Activated CD4-positive, alpha-beta T cell treated with anti-CD3 and anti-CD28 coated beads for 36 hours (primary cell): Measurements from ENCODE around the gene AGAP2. TPM values are rescaled to one million over a fixed set of nuclear protein-coding genes. Genes with fewer than 3 reads are reported as not detected.

ENCODE experiments used
- ATAC-seq: fragments of 200-7000 bp; cut with Tn5 transposase; one replicate; pipeline ENCODE4 v1.10.0; 2021; ENCODE audit warnings: mild to moderate bottlenecking, moderate library complexity
- CTCF ChIA-PET: fragments of 350-600 bp; sonication (Branson Sonifier 250); formaldehyde crosslinking; loops from one replicate; lab custom pipeline; 2021; ENCODE audit warnings: antibody characterized with exemption; lab: Charles Lee
- POLR2A ChIA-PET: fragments of 350-600 bp; sonication (Branson Sonifier 250); formaldehyde crosslinking; loops from one replicate; lab custom pipeline; 2021; ENCODE audit warnings: antibody characterized with exemption, inconsistent platforms; lab: Charles Lee
- DNase-seq: peaks from one replicate; pipeline ENCODE4 v3.0.0-alpha.2; 2020
- H3K27ac Mint-ChIP-seq: one replicate; pipeline ENCODE4 v1.8.0; 2021; ENCODE audit warnings: mixed read lengths
- H3K27me3 Mint-ChIP-seq: one replicate; pipeline ENCODE4 v1.8.0; 2021; ENCODE audit warnings: mixed read lengths
- H3K36me3 Mint-ChIP-seq: one replicate; pipeline ENCODE4 v1.8.0; 2021; ENCODE audit warnings: low read depth, mixed read lengths
- H3K4me1 Mint-ChIP-seq: one replicate; pipeline ENCODE4 v1.8.0; 2021; ENCODE audit warnings: mixed read lengths
- H3K4me3 Mint-ChIP-seq: one replicate; pipeline ENCODE4 v1.8.0; 2021; ENCODE audit warnings: mild to moderate bottlenecking, moderate library complexity, mixed read lengths
- H3K9me3 Mint-ChIP-seq: one replicate; pipeline ENCODE4 v1.8.0; 2021; ENCODE audit warnings: low read depth, mixed read lengths
- intact Hi-C, 2 experiments: fragments of 100-400 bp; cut with DNase I in 1 of 2; cut with micrococcal nuclease in 1 of 2; formaldehyde crosslinking; loops; one replicate each; pipeline versions ENCODE4 v1.14.2 to v1.15.1; 2022 to 2024; cut with DNase I, micrococcal nuclease
- total RNA-seq, 2 experiments: library from RNA; stranded (reverse); gene quantifications; one replicate each; pipeline ENCODE4 v1.2.3, GENCODE V29; 2021

The AGAP2 gene
- total RNA-seq, 2 experiments from 2014 or later, result 28.0 to 46.9 TPM

GRCh38 chr12:57745485-57745881 lies 6.9 kb upstream of the AGAP2 start:
- Mint-ChIP-seq H3K27ac (peak overlapping the region; percentile 98), H3K27me3 (no peaks in the 10 kb centered on the region), H3K4me3 (peak overlapping the region; percentile 94), H3K9me3 (no peaks in the 10 kb centered on the region), H3K4me1 (peaks cover 48% of the 10 kb centered on the region), H3K36me3 (peaks cover 45% of the 10 kb centered on the region)
- intact Hi-C loops, result loop anchor here (2.0 kb wide), 4 partner anchors 51 to 1629 kb away; partner anchors contain the start of genes GLI1 (in 1 of the 2), MBD6 (in 1 of the 2), OS9 (in 1 of the 2) and RPL41 (in 1 of the 2)
- CTCF ChIA-PET, result interaction anchor here (0.8 to 2.3 kb wide), 5 partner anchors 11 to 52 kb away, joined by 3 to 9 read pairs (median 5); partner anchors contain the start of genes EEF1AKMT3 and METTL1
- DNase-seq (no peak), ATAC-seq (no peak)
- POLR2A ChIA-PET, result interaction anchor here (0.5 to 1.5 kb wide), 5 partner anchors 11 to 285 kb away, joined by 3 to 5 read pairs (median 3); no protein-coding TSS in a partner anchor

- Mint-ChIP-seq H3K4me3 (peak within 1 kb of the TSS; percentile 94), H3K27me3 (no peaks in the 10 kb centered on the region), H3K36me3 (peaks cover 40% of the 10 kb centered on the region), H3K9me3 (no peaks in the 10 kb centered on the region), H3K27ac (peak within 1 kb of the TSS; percentile 98), H3K4me1 (peaks cover 47% of the 10 kb centered on the region)
- intact Hi-C loops, result loop anchor here (1.0 to 5.0 kb wide), 11 partner anchors 7 to 1628 kb away; partner anchors contain the start of genes ARHGAP9 (in 2 of the 2), CDK4 (in 2 of the 2), B4GALNT1 (in 1 of the 2) and DCTN2 (in 1 of the 2)
- ChIA-PET CTCF (interaction anchor here (0.7 to 2.3 kb wide), 9 partner anchors 9 to 286 kb away, joined by 3 to 9 read pairs (median 3); partner anchors contain the start of genes EEF1AKMT3, METTL1 and TSFM), POLR2A (interaction anchor here (0.5 to 1.5 kb wide), 6 partner anchors 12 to 284 kb away, joined by 3 to 5 read pairs (median 3); partner anchors contain the start of gene DDIT3)
- peak; percentile 82 for ATAC-seq
- peak; percentile 98 for DNase-seq
These were observed 6.4 kb upstream of the AGAP2 start, which contains the start of gene TSPAN31 for GRCh38 chr12:57744777-57745484. TSPAN31 (plus strand) TSS chr12:57745039; CDS start chr12:57745155, 116 bp downstream.

- Mint-ChIP-seq H3K9me3 (no peaks in the 10 kb centered on the region), H3K4me3 (peak overlapping the region; percentile 94), H3K36me3 (peaks cover 40% of the 10 kb centered on the region), H3K27ac (peak overlapping the region; percentile 98), H3K4me1 (peaks cover 53% of the 10 kb centered on the region), H3K27me3 (no peaks in the 10 kb centered on the region)
- ATAC-seq, result peak; percentile 55
- intact Hi-C loops, result loop anchor here (1.0 to 5.0 kb wide), 11 partner anchors 8 to 1627 kb away; partner anchors contain the start of genes ARHGAP9 (in 2 of the 2), CDK4 (in 2 of the 2), B4GALNT1 (in 1 of the 2) and DCTN2 (in 1 of the 2)
- ChIA-PET POLR2A (interaction anchor here (0.8 to 1.5 kb wide), 4 partner anchors 12 to 224 kb away, joined by 3 to 5 read pairs (median 3); partner anchors contain the start of gene DDIT3), CTCF (interaction anchor here (0.7 to 2.3 kb wide), 7 partner anchors 10 to 285 kb away, joined by 3 to 9 read pairs (median 3); partner anchors contain the start of gene TSFM)
- DNase-seq, result peak; percentile 92
These were observed 5.7 kb upstream of the AGAP2 start for GRCh38 chr12:57744194-57744776.

- H3K36me3 Mint-ChIP-seq, result peaks cover 35% of the 10 kb centered on the region
- intact Hi-C loops, result loop anchor here (1.0 to 5.0 kb wide), 13 partner anchors 9 to 1627 kb away; partner anchors contain the start of genes ARHGAP9 (in 2 of the 2), CDK4 (in 2 of the 2), B4GALNT1 (in 1 of the 2) and DCTN2 (in 1 of the 2)
- H3K4me1 Mint-ChIP-seq, result peaks cover 55% of the 10 kb centered on the region
- no peak for ATAC-seq
- H3K27ac Mint-ChIP-seq, result peak overlapping the region; percentile 98
- no peaks in the 10 kb centered on the region for H3K27me3 Mint-ChIP-seq
- H3K9me3 Mint-ChIP-seq, result no peaks in the 10 kb centered on the region
- H3K4me3 Mint-ChIP-seq, result peak overlapping the region; percentile 94
- POLR2A ChIA-PET, result interaction anchor here (1.0 to 1.5 kb wide), 2 partner anchors 13 to 224 kb away, joined by 3 to 5 read pairs; partner anchors contain the start of gene DDIT3
- CTCF ChIA-PET, result interaction anchor here (1.0 to 2.3 kb wide), 4 partner anchors 14 to 285 kb away, joined by 3 to 7 read pairs (median 4); partner anchors contain the start of gene TSFM
- DNase-seq, result no peak
These were observed 5.2 kb upstream of the AGAP2 start for GRCh38 chr12:57743769-57744168.

GRCh38 chr12:57741844-57742738 lies 3.5 kb upstream of the AGAP2 start:
- peaks cover 19% of the 10 kb centered on the region for H3K36me3 Mint-ChIP-seq
- no peaks in the 10 kb centered on the region for H3K9me3 Mint-ChIP-seq
- peak overlapping the region; percentile 89 for H3K4me3 Mint-ChIP-seq
- DNase-seq (peak; percentile 89), ATAC-seq (peak; percentile 72)
- CTCF ChIA-PET, result interaction anchor here (0.7 to 2.1 kb wide), 11 partner anchors 9 to 162 kb away, joined by 3 to 10 read pairs (median 3); partner anchors contain the start of gene CYP27B1
- intact Hi-C loops, result loop anchor here (1.0 to 5.0 kb wide), 8 partner anchors 21 to 655 kb away; partner anchors contain the start of genes ARHGAP9 (in 2 of the 2), B4GALNT1 (in 2 of the 2), NAB2 (in 1 of the 2) and OS9 (in 1 of the 2)
- H3K4me1 Mint-ChIP-seq, result peaks cover 55% of the 10 kb centered on the region
- H3K27me3 Mint-ChIP-seq, result no peaks in the 10 kb centered on the region
- POLR2A ChIA-PET, result no interaction called here
- peak overlapping the region; percentile 93 for H3K27ac Mint-ChIP-seq

- Mint-ChIP-seq H3K36me3 (peaks cover 18% of the 10 kb centered on the region), H3K27ac (peak overlapping the region; percentile 93), H3K27me3 (no peaks in the 10 kb centered on the region), H3K4me1 (peaks cover 56% of the 10 kb centered on the region), H3K4me3 (peak overlapping the region; percentile 89), H3K9me3 (no peaks in the 10 kb centered on the region)
- intact Hi-C loops, result loop anchor here (1.0 to 5.0 kb wide), 4 partner anchors 47 to 654 kb away; partner anchors contain the start of genes ARHGAP9 (in 2 of the 2), B4GALNT1 (in 1 of the 2), NAB2 (in 1 of the 2) and OS9 (in 1 of the 2)
- DNase-seq (no peak), ATAC-seq (no peak)
- CTCF ChIA-PET, result interaction anchor here (0.7 to 2.1 kb wide), 11 partner anchors 8 to 162 kb away, joined by 3 to 10 read pairs (median 3); partner anchors contain the start of gene CYP27B1
- POLR2A ChIA-PET, result no interaction called here
These were observed 2.9 kb upstream of the AGAP2 start for GRCh38 chr12:57741413-57741789.

- intact Hi-C loops, result loop anchor here (1.0 to 5.0 kb wide), 4 partner anchors 47 to 654 kb away; partner anchors contain the start of genes ARHGAP9 (in 2 of the 2), B4GALNT1 (in 1 of the 2), NAB2 (in 1 of the 2) and OS9 (in 1 of the 2)
- Mint-ChIP-seq H3K27me3 (no peaks in the 10 kb centered on the region), H3K4me3 (peak overlapping the region; percentile 89), H3K27ac (peak overlapping the region; percentile 93), H3K9me3 (no peaks in the 10 kb centered on the region), H3K4me1 (peaks cover 51% of the 10 kb centered on the region), H3K36me3 (peaks cover 15% of the 10 kb centered on the region)
- ATAC-seq (peak; percentile 53), DNase-seq (peak; percentile 86)
- ChIA-PET POLR2A (interaction anchor here (0.7 kb wide), 1 partner anchor 10 kb away, joined by 3 read pairs; no protein-coding TSS in a partner anchor), CTCF (interaction anchor here (0.6 to 2.1 kb wide), 14 partner anchors 7 to 289 kb away, joined by 3 to 10 read pairs (median 3); partner anchors contain the start of genes CYP27B1 and GLI1)
These were observed 2.3 kb upstream of the AGAP2 start for GRCh38 chr12:57740656-57741412.

- peaks cover 45% of the 10 kb centered on the region for H3K4me1 Mint-ChIP-seq
- peaks cover 9% of the 10 kb centered on the region for H3K36me3 Mint-ChIP-seq
- intact Hi-C loops, result loop anchor here (5.0 kb wide), 3 partner anchors 108 to 653 kb away; partner anchors contain the start of genes ARHGAP9 (in 2 of the 2), B4GALNT1 (in 1 of the 2) and NAB2 (in 1 of the 2)
- ATAC-seq (no peak), DNase-seq (no peak)
- H3K4me3 Mint-ChIP-seq, result no peak overlapping the region
- H3K27ac Mint-ChIP-seq, result no peak overlapping the region
- no peaks in the 10 kb centered on the region for H3K9me3 Mint-ChIP-seq
- ChIA-PET POLR2A (no interaction called here), CTCF (interaction anchor here (0.6 to 2.1 kb wide), 7 partner anchors 14 to 288 kb away, joined by 3 to 5 read pairs (median 4); no protein-coding TSS in a partner anchor)
- no peaks in the 10 kb centered on the region for H3K27me3 Mint-ChIP-seq
These were observed 1.5 kb upstream of the AGAP2 start for GRCh38 chr12:57739914-57740538.
